ENCODE results near the gene PDE6A. TPM values are rescaled to one million over a fixed set of nuclear protein-coding genes. Genes with fewer than 3 reads are reported as not detected.

Gene PDE6A
- total and polyA plus RNA-seq, 9 donors = 0.05 to 0.68 (median 0.15) TPM

GRCh38 chr5:149851211-149851610, 93.4 kb downstream of the PDE6A start:
- no peak for DNase-seq
- Histone ChIP-seq H3K4me3 (no peak overlapping the region), H3K9me3 (no peaks in the 10 kb centered on the region), H3K4me1 (ENCODE audit: insufficient read depth) (no peaks in the 10 kb centered on the region), H3K27ac (no peak overlapping the region), H3K36me3 (no peaks in the 10 kb centered on the region), H3K27me3 (no peaks in the 10 kb centered on the region)
- no peak for TF ChIP-seq POLR2A (IDR thresholded peaks at IDR 0.05)
- TF ChIP-seq EP300 (IDR thresholded peaks at IDR 0.05) = no peak
- no peak for TF ChIP-seq CTCF (IDR thresholded peaks at IDR 0.05)
- intact Hi-C loops (cut with DNase I) = loop anchor here in 1 of 4 donors (5.0 kb wide), 1 partner anchor 141 kb away; no protein-coding TSS in a partner anchor

GRCh38 chr5:149849966-149850910, 94.4 kb downstream of the PDE6A start:
- Histone ChIP-seq H3K27me3 (no peaks in the 10 kb centered on the region), H3K9me3 (no peaks in the 10 kb centered on the region), H3K4me1 (ENCODE audit: insufficient read depth) (no peaks in the 10 kb centered on the region), H3K36me3 (no peaks in the 10 kb centered on the region), H3K4me3 (no peak overlapping the region), H3K27ac (no peak overlapping the region)
- WGBS, 3 donors = 89 to 92% (median 91%) methylated on average over 20 of the region's 20 CpGs
- no peak for DNase-seq
- TF ChIP-seq POLR2A (IDR thresholded peaks at IDR 0.05) (no peak), CTCF (IDR thresholded peaks at IDR 0.05) (no peak), EP300 (IDR thresholded peaks at IDR 0.05) (no peak)
- intact Hi-C loops (cut with DNase I) = loop anchor here in 1 of 4 donors (5.0 kb wide), 1 partner anchor 142 kb away; no protein-coding TSS in a partner anchor

GRCh38 chr5:149849280-149849965, 95.2 kb downstream of the PDE6A start:
- no peaks in the 10 kb centered on the region for H3K4me1 ChIP-seq (ENCODE audit: insufficient read depth)

More at GRCh38 chr5:149849280-149849965, 95.2 kb downstream of the PDE6A start:
- H3K27me3 ChIP-seq = no peaks in the 10 kb centered on the region
- no peaks in the 10 kb centered on the region for H3K9me3 ChIP-seq
- no peak overlapping the region for H3K27ac ChIP-seq
- no peak overlapping the region for H3K4me3 ChIP-seq
- 95 to 98% (median 97%) methylated on average over 8 of the region's 8 CpGs for WGBS, 3 donors
- intact Hi-C loops (cut with DNase I) = no loop called here
- no peak for TF ChIP-seq CTCF (IDR thresholded peaks at IDR 0.05)
- TF ChIP-seq EP300 (IDR thresholded peaks at IDR 0.05) = no peak
- no peak for TF ChIP-seq POLR2A (IDR thresholded peaks at IDR 0.05)
- no peaks in the 10 kb centered on the region for H3K36me3 ChIP-seq
- DNase-seq = no peak

Measured in ovary (tissue), 9 donors.